22Rv1 (cell line): ENCODE results near the gene ZIC2.

Experiments used
- CTCF ChIP-seq: fragments of 450-650 bp; IDR thresholded peaks from 2 replicates; pipeline ENCODE4 v1.5.1; 2017; ENCODE audit warnings: mild to moderate bottlenecking
- ZFX ChIP-seq: fragments of 450-650 bp; IDR thresholded peaks from 2 replicates; pipeline ENCODE4 v1.6.1; 2017; ENCODE audit warnings: antibody characterized with exemption, borderline replicate concordance

GRCh38 chr13:99958406-99959126 lies 23.0 kb upstream of the ZIC2 start:
- TF ChIP-seq CTCF (no peak), ZFX (no peak)
